ENCODE measurements around the gene SLC38A8.

SLC38A8 gene

GRCh38 chr16:84047626-84048025, 5.0 kb upstream of the SLC38A8 start:
- DNase-seq = no peak

- DNase-seq = no peak
Observed at GRCh38 chr16:84047206-84047605, 4.6 kb upstream of the SLC38A8 start.

GRCh38 chr16:84045818-84046470, 3.3 kb upstream of the SLC38A8 start:
- DNase-seq = no peak

DNA sequence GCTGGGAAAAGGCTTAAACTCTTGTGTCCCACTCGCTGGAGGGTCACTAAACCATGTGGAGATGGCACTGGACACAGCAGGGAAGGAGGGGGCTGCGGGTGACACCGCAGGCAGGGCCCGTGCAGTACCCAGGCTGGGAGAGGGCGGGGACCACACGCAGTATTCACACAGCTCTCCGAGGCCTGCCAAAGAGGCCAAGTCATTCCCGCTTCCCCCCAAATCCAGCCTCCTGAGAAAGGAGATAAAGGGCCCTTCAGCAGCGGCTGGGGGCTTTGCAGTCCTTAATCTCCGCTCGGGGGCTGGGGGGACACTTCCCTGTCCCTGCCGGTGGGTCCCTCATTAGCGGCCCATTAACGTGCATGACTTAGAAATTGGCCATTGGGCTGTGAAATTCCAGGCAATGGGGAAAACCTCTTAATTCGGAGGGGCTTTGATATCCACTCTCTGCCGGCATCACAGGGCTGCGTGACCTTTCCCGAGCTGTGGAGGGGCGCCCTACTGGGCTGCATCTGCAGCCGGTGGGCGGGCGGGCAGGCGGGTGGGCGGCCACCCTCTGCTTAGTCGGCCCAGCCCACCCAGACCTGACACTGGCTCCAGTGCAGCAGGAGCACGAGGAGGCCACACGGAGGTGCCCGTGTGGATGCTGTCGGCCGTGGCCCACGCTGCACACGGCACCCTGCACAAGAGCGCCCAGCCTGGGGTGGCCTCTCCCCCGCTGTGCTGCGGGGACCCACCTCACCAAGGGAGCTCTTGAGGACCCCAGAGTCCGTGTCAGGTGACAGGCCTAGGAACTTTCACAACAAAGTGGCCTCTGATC, 2.6 kb upstream of the SLC38A8 start:
- DNase-seq = no peak

DNA sequence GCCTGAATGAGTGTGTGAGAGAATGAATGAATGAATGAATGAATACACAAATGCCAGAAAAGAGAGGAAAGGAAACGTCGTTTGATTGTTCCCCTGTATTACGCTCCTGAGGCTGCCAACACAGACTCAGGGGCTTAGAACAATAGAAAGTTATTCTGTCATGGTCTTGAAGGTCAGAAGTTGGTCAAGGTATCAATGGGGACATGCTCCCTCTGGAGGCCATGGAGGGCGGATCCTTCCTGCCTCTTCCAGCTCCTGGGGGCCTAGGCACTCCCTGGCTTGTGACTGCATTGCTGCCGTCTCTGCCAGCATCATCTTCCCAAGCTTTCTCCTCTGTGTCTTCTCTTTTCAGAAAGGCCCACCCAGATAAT, 1.5 kb upstream of the SLC38A8 start:
- DNase-seq = peak; percentile 72

DNA sequence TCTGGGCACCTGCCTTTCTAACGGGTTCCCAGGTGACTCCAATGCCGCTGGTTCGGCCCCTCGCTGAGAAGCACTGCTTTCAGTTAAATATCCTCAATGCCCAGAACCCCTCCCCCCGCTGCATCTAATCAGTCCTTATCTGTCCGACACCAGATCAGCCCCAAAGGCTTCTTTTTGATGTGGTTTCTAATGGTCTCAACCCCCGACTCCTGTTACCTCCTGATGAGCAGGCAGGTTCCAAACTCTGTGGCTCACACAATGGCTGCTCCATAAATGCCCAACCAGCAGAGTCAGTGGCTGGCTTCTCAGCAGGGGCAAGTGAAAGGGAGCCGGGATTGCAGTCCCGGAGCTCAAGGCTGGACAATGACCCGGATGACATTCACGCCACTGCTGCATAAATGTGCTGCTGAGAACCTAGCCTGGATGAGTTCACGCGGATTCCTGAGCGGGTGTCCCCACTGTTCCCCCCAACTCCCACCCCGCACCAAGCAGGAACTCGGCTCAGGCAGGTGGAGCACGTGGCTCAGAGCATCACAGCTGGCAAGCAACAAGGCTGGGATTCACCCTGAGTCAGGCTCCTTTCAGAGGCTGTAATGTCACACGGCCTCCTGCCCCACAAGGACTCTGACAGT, 1.0 kb upstream of the SLC38A8 start:
- peak; percentile 95 for DNase-seq

DNA sequence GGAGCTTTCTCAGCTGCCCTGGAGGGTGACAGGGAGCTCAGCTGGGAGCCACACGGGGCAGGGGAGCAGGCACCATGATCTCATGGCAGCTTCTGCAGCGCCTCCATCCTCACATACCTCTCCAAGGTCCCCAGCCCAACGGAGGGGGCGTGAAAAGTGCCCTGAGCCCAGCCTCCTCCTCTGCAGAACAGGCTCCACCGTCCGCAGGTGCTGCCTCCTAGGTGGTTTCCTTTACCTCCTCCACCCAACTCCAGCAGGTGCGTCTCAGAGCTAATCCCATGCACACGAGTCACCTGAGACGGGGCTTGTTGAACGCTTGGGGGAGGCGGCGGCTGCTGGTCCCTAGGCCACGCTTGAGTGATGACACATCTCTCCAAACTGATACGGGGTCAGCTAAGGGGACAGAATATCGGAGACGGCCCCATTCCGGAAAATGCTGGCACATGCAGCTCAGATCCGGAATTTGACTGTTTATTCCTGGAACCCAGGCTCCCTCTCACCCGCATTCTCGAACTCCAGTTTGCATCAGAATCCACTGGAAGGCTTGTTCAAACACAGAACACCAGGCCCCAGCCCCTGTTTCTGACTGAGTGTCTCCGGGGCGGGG, 387 bp upstream of the SLC38A8 start:
- DNase-seq = peak; percentile 75

DNA sequence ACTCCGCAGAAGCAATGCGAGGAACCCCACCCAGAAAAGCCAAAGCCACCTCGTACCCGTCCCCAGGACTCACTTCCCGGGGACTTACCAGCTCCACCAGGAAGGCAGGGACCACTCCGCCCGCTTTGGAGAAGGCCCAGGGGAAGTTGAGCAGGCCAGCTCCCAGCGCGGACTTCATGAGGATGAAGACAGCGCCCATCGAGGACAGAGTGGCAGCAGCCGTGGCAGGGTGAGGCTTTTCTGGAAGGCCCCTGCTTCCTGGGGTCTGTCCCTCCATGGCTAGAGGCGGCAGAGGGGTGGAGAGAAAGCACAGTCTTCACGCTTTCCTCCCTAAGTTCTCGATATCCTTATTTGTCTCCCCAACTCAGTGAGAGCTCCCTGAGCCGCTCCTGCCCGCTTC, 714 bp downstream of the SLC38A8 start:
- no peak for DNase-seq

DNA sequence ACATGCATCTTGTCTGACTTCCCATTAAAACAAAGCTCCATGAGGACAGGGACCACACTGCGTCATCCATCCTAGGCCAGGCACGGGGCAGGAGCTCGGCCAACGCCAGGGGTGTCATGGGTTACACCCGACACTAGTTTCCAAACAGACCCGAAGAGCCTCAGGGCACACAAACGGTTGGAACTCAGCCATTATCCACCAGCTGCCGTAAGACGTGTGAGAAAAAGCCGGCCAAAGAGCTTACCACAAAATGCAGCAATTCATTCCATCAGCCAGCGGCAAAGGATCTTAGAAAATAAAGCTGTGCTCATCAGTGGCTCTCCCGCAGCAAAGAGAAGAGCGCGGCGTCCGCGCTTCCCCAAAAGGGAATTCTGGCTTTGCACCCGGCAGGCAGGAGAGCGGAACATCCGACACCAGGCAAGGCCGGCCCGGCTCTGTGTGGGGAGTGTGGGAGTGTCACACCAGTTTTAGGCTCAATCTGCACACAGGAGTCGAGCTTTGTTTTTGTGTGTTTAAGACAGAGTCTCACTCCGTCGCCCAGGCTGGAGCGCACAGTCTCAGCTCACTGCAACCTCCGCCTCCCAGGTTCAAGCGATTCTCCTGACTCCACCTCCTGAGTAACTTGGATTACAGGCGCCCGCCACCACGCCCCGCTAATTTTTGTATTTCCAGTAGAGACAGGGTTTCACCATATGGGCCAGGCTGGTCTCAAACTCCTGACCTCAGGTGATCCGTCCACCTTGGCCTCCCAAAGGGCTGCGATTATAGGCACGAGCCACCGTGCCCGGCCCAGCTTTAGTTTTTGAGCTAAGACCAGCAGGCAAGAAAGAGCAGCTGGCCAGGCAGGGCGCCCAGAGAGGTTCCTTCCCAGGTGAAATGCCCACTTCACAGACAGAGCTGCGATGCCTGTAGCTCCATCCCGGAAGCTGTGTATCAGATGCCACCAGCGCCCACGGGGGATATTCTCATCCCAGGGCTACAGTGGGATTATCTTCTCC, 1.5 kb downstream of the SLC38A8 start:
- DNase-seq = no peak

DNA sequence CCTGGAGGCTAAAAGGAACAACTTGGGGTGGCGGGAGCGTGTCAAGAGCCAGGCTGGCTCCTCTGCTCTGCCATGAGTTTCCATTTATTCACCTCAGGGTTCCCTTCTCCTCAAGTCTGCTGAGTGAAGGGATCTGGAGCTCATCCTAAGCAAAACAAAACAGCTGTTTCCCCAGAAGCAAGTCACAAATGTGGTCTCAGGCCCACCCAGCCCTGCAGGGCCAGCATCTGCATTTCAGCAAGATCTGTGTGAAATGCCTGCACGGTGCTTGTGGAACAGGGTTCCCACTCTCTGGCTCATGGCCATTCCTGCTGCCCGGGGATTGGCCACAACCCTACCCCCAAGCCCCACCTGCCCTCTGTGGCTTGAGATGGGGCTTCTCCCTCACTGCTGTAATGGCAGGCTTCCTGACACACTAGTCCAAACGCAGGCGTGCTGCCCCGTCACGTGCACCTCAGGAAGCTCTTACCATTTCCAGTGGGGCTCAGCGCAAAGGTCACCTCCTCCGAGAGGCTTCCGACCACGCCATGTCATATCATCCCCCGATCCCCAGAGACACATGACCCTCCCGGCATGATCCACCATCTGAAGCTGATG, 2.3 kb downstream of the SLC38A8 start:
- no peak for DNase-seq

DNA sequence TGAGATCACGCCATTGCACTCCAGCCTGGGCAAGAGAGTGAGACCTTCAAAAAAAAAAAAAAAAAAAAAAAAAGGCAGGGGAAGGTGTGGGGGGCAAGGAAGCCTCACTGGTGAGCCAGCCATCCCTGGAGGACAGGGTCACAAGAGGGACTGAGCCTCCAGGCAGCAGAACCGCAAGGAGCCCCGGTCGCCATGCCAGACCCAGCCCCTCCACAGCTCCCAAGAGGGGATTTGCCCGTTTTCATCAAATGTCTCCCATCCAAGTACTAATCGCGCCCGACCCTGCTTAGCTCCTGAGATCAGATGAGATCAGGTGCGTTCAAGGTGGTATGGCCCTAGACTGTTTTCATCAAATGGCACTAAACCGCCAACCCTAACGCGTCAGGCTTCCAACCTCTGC, 2.9 kb downstream of the SLC38A8 start:
- DNase-seq = no peak

DNA sequence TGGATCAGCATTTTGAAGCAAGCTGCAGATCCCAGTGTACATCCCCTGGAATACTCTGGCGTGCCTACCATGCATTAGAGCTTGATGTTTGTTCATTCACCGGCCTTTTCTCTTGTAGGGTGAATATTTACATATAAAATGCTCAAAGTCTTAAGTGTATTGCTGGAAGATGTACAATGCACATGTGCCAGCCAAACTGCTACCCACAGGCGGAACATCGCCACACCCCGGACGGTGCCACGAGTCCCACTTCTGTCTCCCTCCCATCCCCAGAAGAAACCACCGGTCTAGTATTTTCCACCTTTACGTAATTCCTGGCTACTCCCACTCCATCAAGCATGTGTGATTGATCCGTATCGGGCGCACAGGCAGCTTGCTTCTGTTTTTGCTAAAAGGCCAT, 4.1 kb downstream of the SLC38A8 start:
- no peak for DNase-seq

DNA sequence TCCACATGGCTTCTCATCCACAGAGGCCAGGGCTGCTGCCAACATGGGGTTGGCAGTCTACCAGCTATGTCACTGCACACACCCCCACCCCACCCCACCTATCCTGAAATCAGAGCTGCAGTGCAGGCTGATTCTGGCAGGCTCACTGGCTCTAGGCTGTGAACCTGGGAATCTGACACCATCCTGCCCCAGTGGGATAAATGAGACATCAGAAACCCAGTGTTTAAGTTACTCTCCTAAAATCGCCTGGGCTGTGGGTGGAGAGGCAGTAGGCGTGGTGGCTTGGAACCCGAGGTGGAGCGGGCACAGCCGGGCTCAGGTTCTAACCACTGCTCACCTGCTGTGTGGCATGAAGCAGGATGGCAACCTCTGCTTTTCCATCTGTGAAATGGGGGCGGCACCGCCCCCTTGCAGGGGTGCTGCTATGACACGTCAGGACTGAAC, 5.6 kb downstream of the SLC38A8 start:
- DNase-seq = no peak

- DNase-seq = no peak
Observed at GRCh38 chr16:84036131-84036530, 6.5 kb downstream of the SLC38A8 start.

DNA sequence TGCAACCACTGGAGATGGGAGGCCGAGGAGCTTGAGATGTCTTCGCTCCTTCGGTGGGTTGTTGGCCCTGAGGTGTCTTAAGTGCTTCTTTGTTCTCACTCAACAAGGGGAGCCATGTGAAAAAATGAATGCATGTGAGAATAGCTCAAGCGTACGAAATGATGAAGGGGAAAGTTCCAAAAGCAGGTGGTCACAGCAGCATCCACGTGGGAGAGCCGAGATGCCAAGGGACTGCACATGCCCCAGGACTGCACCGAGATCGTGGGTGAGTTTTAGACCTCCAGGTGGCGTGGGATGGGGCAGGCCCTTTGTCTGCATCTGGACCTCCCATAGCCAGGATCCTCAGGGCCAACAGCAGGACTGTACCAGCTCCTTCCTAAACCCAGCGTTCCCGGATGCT, 8.1 kb downstream of the SLC38A8 start:
- no peak for DNase-seq

- no peak for DNase-seq
Observed at GRCh38 chr16:84033251-84034195, 9.1 kb downstream of the SLC38A8 start.

DNA sequence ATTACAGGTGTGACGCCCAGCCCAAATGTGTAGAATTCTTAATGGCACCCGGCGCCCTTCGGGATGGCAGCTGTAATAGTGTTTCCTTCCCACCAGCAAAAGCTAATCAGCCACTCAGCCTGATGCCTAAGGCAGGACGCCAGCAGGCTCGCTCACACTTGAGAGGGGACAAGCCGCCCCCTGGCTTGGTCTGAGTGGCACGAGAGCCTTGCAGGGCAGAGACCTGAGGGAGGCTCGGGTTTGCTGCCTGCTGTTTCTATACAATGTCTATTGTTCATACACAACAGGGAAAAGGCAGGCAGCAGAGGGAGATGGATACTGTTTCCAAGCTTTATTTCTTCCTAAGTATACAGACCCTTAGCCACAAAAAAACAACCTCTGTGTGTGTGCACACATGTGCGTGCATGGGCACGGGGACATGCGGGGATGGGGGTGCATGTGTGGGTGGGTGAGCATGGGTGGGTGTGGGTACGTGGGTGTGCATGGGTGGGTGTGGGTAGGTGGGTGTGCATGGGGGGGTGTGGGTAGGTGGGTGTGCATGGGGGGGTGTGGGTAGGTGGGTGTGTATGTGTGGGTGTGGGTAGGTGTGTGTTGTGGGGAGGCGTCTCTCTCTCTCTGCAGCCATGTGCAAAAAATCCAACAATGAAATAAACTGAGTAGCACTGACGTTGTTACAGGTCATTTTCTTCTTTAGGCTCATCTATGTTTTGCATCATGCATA, 10.0 kb downstream of the SLC38A8 start:
- no peak for DNase-seq

- no peak for DNase-seq
Observed at GRCh38 chr16:84031556-84031955, 11.0 kb downstream of the SLC38A8 start.

DNA sequence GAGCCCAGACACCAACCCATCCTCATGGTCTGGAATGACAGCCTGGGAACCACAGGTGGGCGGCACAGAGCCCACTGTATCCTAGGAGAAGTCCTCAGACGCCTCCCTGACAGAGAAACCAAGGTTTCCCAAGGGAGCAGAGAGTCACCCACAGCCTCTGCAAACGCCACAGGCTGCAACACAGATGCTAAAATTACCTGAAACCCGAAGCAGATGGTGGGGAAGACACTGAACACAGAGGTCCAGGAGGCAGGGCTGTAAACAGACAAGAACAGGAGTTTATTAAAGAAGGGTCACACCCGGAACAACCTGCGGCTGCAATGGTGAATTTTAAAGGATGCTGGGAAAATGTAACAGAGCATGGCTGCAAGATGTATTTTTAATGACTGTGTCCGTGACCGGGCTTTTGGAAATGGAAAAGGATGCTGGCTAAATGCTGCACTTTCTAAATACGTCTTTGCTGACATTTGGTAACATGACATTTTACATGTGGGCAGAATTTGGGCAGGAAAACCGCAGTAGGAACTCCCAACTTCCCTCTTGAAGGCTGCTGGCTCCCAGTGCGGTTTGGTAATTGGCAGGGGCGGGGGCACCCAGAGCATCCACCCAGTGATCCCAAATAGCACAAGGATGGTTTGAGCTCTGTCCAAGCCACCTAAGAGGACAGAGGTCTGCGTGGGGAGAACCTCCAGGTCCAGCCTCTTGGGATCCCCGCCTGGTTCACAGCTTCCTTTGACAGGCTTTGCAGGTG, 13.1 kb downstream of the SLC38A8 start:
- DNase-seq = no peak
